ENCODE data around the gene FAM180B.
"Not testable (repeated sequence)": the region's sequence is repeated elsewhere in the genome, so short reads cannot be mapped to it uniquely, and the experiment has no call there.

The FAM180B gene

GRCh38 chr11:47631473-47631872 lies 45.0 kb downstream of the FAM180B start:
- Histone ChIP-seq H3K27me3 (replicated peaks) (no peaks in the 10 kb centered on the region), H3K4me3 (ENCODE audit: low read depth, low read length) (no peak overlapping the region), H3K27ac (no peak overlapping the region), H3K36me3 (replicated peaks) (peaks cover 58% of the 10 kb centered on the region)
- TF ChIP-seq, protein P1, sequence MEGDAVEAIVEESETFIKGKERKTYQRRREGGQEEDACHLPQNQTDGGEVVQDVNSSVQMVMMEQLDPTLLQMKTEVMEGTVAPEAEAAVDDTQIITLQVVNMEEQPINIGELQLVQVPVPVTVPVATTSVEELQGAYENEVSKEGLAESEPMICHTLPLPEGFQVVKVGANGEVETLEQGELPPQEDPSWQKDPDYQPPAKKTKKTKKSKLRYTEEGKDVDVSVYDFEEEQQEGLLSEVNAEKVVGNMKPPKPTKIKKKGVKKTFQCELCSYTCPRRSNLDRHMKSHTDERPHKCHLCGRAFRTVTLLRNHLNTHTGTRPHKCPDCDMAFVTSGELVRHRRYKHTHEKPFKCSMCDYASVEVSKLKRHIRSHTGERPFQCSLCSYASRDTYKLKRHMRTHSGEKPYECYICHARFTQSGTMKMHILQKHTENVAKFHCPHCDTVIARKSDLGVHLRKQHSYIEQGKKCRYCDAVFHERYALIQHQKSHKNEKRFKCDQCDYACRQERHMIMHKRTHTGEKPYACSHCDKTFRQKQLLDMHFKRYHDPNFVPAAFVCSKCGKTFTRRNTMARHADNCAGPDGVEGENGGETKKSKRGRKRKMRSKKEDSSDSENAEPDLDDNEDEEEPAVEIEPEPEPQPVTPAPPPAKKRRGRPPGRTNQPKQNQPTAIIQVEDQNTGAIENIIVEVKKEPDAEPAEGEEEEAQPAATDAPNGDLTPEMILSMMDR (IDR thresholded peaks at IDR 0.05; ENCODE audit: low read depth, low read length, missing control alignments), result no peak
- peak; percentile 55 for DNase-seq
- in situ Hi-C loops (cut with HindIII; ENCODE audit: low pct_ligation_motif_present, low sequenced_read_pairs), result no loop called here

- in situ Hi-C loops (cut with HindIII; ENCODE audit: low pct_ligation_motif_present, low sequenced_read_pairs); H3K27ac ChIP-seq; DNase-seq; H3K27me3 ChIP-seq (replicated peaks); H3K4me3 ChIP-seq (ENCODE audit: low read depth, low read length): not testable (repeated sequence)
- H3K36me3 ChIP-seq (replicated peaks), result peaks cover 41% of the 10 kb centered on the region
These were observed 49.9 kb downstream of the FAM180B start for GRCh38 chr11:47636331-47636730.

All from brain microvascular endothelial cell (primary cell).